Measurements from ENCODE around the gene ACTL7B.

DNA sequence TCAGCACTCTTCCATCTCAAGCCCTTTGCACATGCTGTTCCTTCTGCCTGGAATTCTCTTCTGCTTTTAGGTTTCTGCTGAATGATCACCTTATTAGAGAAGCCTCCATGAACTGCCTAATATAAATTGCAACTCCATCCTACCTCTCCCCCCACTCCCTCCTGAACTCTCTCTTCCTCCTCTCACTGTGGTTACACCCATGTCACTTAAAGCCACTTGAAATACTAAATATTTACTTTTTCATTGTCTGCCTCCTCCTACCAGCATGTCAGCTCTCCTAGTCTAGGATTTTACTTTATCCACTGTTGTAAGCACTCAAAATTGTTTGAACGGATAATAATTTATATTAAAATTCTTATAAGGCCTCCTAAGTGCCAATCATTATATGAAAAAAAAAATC, 43.8 kb downstream of the ACTL7B start:
- no peak for TF ChIP-seq RCOR1 (IDR thresholded peaks at IDR 0.05; ENCODE audit: low read length)
- TF ChIP-seq, protein P1, sequence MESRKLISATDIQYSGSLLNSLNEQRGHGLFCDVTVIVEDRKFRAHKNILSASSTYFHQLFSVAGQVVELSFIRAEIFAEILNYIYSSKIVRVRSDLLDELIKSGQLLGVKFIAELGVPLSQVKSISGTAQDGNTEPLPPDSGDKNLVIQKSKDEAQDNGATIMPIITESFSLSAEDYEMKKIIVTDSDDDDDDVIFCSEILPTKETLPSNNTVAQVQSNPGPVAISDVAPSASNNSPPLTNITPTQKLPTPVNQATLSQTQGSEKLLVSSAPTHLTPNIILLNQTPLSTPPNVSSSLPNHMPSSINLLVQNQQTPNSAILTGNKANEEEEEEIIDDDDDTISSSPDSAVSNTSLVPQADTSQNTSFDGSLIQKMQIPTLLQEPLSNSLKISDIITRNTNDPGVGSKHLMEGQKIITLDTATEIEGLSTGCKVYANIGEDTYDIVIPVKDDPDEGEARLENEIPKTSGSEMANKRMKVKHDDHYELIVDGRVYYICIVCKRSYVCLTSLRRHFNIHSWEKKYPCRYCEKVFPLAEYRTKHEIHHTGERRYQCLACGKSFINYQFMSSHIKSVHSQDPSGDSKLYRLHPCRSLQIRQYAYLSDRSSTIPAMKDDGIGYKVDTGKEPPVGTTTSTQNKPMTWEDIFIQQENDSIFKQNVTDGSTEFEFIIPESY (IDR thresholded peaks at IDR 0.05; ENCODE audit: borderline replicate concordance, low read depth), result no peak
- TF ChIP-seq EP300 (IDR thresholded peaks at IDR 0.05; ENCODE audit: borderline replicate concordance in 1 of 2, low read depth in 1 of 2, low read length in 1 of 2), result no peak
- TF ChIP-seq, protein P2, sequence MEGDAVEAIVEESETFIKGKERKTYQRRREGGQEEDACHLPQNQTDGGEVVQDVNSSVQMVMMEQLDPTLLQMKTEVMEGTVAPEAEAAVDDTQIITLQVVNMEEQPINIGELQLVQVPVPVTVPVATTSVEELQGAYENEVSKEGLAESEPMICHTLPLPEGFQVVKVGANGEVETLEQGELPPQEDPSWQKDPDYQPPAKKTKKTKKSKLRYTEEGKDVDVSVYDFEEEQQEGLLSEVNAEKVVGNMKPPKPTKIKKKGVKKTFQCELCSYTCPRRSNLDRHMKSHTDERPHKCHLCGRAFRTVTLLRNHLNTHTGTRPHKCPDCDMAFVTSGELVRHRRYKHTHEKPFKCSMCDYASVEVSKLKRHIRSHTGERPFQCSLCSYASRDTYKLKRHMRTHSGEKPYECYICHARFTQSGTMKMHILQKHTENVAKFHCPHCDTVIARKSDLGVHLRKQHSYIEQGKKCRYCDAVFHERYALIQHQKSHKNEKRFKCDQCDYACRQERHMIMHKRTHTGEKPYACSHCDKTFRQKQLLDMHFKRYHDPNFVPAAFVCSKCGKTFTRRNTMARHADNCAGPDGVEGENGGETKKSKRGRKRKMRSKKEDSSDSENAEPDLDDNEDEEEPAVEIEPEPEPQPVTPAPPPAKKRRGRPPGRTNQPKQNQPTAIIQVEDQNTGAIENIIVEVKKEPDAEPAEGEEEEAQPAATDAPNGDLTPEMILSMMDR (IDR thresholded peaks at IDR 0.05), result no peak
- no peak for TF ChIP-seq EZH2phosphoT487 (IDR thresholded peaks at IDR 0.05; ENCODE audit: borderline replicate concordance, low read depth)
